Activated T-helper 9 cell treated with anti-CD3 and anti-CD28 coated beads, Interleukin-2, amount 50 U/mL, for 16 hours (primary cell): Measurements from ENCODE around the gene MEGF6.

ENCODE experiments used
- DNase-seq: peaks from one replicate; pipeline ENCODE4 v3.0.0-alpha.2; 2020; ENCODE audit warnings: low read depth

MEGF6 gene

GRCh38 chr1:3536420-3537195, 74.7 kb downstream of the MEGF6 start:
- DNase-seq: no peak

GRCh38 chr1:3535732-3536131, 75.6 kb downstream of the MEGF6 start:
- DNase-seq: no peak

- DNase-seq: no peak
These were observed 76.3 kb downstream of the MEGF6 start for GRCh38 chr1:3534803-3535637.

GRCh38 chr1:3533067-3534048, 78.0 kb downstream of the MEGF6 start:
- no peak for DNase-seq

- DNase-seq: no peak
These were observed 79.4 kb downstream of the MEGF6 start for GRCh38 chr1:3531928-3532327.

- DNase-seq: peak; percentile 61
These were observed 80.1 kb downstream of the MEGF6 start for GRCh38 chr1:3530926-3531818.

- DNase-seq: no peak
These were observed 81.0 kb downstream of the MEGF6 start for GRCh38 chr1:3530086-3530925.

GRCh38 chr1:3529099-3529729, 82.1 kb downstream of the MEGF6 start:
- DNase-seq: no peak

GRCh38 chr1:3527774-3528173, 83.5 kb downstream of the MEGF6 start:
- DNase-seq: no peak

- no peak for DNase-seq
These were observed 85.5 kb downstream of the MEGF6 start for GRCh38 chr1:3525551-3526482.

GRCh38 chr1:3524556-3525203, 86.6 kb downstream of the MEGF6 start:
- DNase-seq: no peak

- no peak for DNase-seq
These were observed 87.3 kb downstream of the MEGF6 start for GRCh38 chr1:3523980-3524379.

GRCh38 chr1:3522564-3523265, 88.6 kb downstream of the MEGF6 start:
- DNase-seq: no peak

GRCh38 chr1:3522112-3522511, 89.2 kb downstream of the MEGF6 start:
- no peak for DNase-seq

GRCh38 chr1:3521426-3521825, 89.9 kb downstream of the MEGF6 start:
- no peak for DNase-seq

- DNase-seq: no peak
These were observed 90.6 kb downstream of the MEGF6 start for GRCh38 chr1:3520419-3521378.
